GM13976 (cell line): ENCODE data around the gene POLD1.

ENCODE experiments used
- DNase-seq: peaks from one replicate; pipeline ENCODE4 v3.0.0; 2012; ENCODE audit warnings: low spot score
- in situ Hi-C: fragments of 300-500 bp; cut with MboI; formaldehyde crosslinking; loops from one replicate; pipeline ENCODE4 v1.12.0; 2022; ENCODE audit warnings: low sequenced_read_pairs, mixed read lengths, inconsistent platforms; ENCODE audit not compliant: unreplicated experiment
- TF ChIP-seq, protein P1 (sequence below): IDR thresholded peaks from 2 replicates; pipeline ENCODE4 v1.5.1; 2012; ENCODE audit warnings: borderline replicate concordance, mild to moderate bottlenecking; ENCODE audit not compliant: insufficient read depth; ENCODE audit errors: extremely low read depth, missing control alignments, control extremely low read depth

The POLD1 gene

DNA sequence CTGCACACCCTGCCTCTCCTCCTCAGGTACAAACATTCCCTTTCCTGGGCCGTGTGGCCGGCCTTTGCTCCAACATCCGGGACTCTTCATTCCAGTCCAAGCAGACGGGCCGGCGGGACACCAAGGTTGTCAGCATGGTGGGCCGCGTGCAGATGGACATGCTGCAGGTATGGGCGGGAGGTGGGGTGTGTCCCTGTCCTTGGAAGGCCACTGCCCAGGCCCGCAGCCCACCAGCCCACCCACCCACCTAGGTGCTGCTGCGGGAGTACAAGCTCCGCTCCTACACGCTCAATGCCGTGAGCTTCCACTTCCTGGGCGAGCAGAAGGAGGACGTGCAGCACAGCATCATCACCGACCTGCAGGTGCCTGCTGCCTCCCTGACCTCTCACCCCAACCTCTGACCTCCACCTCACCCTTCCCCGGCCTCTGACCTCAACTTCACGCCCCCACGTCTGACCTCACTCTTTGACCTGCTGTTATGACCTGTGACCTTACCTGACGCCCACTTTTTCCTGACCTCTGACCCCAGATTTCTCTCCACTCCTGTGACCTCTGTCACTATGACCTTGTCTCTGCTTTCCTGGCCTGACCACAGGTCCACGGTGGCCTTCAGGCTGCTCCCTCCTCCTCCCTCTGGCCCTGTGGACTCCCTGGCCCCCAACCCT is 22.1 kb downstream of the POLD1 start:
- DNase-seq: no peak
- TF ChIP-seq, protein P1, sequence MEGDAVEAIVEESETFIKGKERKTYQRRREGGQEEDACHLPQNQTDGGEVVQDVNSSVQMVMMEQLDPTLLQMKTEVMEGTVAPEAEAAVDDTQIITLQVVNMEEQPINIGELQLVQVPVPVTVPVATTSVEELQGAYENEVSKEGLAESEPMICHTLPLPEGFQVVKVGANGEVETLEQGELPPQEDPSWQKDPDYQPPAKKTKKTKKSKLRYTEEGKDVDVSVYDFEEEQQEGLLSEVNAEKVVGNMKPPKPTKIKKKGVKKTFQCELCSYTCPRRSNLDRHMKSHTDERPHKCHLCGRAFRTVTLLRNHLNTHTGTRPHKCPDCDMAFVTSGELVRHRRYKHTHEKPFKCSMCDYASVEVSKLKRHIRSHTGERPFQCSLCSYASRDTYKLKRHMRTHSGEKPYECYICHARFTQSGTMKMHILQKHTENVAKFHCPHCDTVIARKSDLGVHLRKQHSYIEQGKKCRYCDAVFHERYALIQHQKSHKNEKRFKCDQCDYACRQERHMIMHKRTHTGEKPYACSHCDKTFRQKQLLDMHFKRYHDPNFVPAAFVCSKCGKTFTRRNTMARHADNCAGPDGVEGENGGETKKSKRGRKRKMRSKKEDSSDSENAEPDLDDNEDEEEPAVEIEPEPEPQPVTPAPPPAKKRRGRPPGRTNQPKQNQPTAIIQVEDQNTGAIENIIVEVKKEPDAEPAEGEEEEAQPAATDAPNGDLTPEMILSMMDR: no peak
- in situ Hi-C loops: no loop called here

DNA sequence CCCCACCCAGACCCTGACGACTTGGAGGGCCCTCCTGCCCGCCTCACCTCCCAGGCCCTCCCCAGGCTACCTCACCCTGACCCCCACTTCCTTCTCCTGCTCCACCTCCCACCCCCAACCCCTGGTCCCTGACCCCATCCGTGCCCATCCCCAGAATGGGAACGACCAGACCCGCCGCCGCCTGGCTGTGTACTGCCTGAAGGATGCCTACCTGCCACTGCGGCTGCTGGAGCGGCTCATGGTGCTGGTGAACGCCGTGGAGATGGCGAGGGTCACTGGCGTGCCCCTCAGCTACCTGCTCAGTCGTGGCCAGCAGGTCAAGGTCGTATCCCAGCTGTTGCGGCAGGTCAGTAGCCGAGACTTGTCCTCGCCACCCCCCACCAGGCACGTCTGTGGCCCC is 22.7 kb downstream of the POLD1 start:
- no peak for DNase-seq
- TF ChIP-seq, protein P1: no peak
- in situ Hi-C loops: no loop called here

DNA sequence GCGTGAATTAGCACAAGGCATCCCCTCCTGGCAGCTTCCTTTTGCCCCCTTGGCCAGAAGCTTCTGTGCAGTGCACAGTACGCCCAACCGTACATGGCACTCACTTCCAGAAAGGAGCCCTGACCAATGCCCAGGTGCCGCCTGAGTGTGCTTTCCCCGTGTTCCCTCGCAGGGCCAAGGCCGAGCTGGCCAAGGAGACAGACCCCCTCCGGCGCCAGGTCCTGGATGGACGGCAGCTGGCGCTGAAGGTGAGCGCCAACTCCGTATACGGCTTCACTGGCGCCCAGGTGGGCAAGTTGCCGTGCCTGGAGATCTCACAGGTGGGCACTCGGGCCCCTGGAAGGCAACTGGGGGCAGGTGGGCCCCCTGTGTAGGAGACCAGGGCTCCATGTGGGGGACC is 25.2 kb downstream of the POLD1 start:
- TF ChIP-seq, protein P1: no peak
- DNase-seq: no peak
- in situ Hi-C loops: no loop called here

DNA sequence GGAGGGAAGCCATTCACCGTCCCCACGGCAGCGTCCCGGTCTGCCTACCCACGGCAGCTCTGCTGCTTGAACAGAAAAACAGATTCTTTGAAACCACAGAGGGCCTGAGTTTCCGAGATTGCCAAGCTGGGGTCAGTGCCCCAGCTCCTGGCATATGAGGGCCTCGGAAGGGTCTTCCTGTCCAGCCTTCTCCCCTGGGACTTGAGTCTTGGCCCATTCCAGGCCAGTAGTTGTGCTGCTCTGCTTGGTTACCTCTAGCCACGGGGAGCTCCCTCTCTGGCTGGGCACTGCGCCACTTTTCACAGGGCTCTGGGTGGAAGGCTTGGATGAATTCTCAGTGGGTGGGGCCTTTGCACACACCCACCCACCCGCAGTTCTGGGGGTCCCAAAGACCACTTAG is 26.0 kb downstream of the POLD1 start:
- in situ Hi-C loops: no loop called here
- no peak for DNase-seq
- TF ChIP-seq, protein P1: no peak

DNA sequence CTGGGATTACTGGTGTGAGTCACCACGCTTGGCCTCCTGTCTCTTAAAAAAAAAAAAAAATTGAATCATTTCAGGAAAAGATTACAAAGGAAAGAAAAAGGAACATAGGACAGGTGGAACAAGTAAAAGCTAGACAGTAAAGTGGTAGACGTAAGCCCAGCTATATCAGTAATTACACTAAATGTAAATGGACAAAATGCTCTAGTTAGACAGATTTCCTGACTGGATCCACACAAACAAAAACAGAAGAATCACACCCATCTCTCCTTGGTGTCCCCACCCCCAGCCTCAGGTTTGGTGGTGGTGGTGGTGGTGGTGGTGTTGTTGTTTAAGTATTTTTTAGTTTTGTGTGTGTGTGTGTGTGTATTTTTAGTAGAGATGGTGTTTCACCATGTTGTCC is 28.3 kb downstream of the POLD1 start:
- in situ Hi-C loops: no loop called here
- DNase-seq: no peak
- TF ChIP-seq, protein P1: no peak

DNA sequence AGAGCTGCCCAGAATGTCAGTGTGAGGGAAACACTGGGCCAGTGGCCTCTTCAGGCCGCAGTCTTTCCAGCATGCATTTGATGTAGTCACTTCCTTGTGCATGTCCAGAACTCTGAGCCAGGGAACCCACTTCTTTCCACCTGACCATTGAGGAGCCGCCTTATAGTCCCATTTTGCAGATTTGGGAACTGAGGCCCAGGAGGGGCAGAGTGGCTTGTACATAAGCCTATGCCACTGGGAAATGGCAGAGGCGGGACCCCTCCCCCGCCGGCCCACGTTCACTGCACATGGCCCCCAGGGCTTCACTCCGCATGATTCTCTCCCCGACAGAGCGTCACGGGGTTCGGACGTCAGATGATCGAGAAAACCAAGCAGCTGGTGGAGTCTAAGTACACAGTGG is 28.9 kb downstream of the POLD1 start:
- TF ChIP-seq, protein P1: no peak
- no peak for DNase-seq
- in situ Hi-C loops: no loop called here
